Panc1 (cell line): Measurements from ENCODE around the gene VPS35L. TPM values are rescaled to one million over a fixed set of nuclear protein-coding genes. Genes with fewer than 3 reads are reported as not detected.

Source experiments
- ATAC-seq: fragments of 200-7000 bp; cut with Tn5 transposase; 2 replicates; pipeline ENCODE4 v1.9.1; 2020; ENCODE audit warnings: mild to moderate bottlenecking, moderate library complexity
- BruUV-seq: library from RNA; stranded (reverse); fragments of 400-500 nt; replicated peaks from 2 replicates; lab custom pipeline; 2021; lab: Mats Ljungman, UMichigan
- CTCF ChIA-PET: fragments of 300-600 bp; sonication (Branson Sonifier 250); formaldehyde crosslinking; loops from one replicate; lab custom pipeline; 2022; ENCODE audit warnings: antibody characterized with exemption; lab: Charles Lee
- POLR2A ChIA-PET: fragments of 300-600 bp; sonication (Branson Sonifier 250); formaldehyde crosslinking; loops from one replicate; lab custom pipeline; 2022; ENCODE audit warnings: antibody characterized with exemption; lab: Charles Lee
- DNase-seq: peaks from one replicate; pipeline ENCODE4 v3.0.0-alpha.2; 2010; ENCODE audit warnings: low read depth, low spot score
- H3K27ac ChIP-seq: 2 replicates; pipeline ENCODE4 v1.5.1; 2011; ENCODE audit warnings: mild to moderate bottlenecking, low read length, inconsistent platforms
- H3K27me3 ChIP-seq: fragments of 200-500 bp; sonication (Bioruptor generic); 2 replicates; pipeline ENCODE4 v1.6.0; 2014; ENCODE audit warnings: low read length, inconsistent platforms; ENCODE audit not compliant: control insufficient read depth, insufficient read depth
- H3K36me3 ChIP-seq: fragments of 200-500 bp; sonication (Bioruptor generic); 2 replicates; pipeline ENCODE4 v1.5.1; 2014; ENCODE audit warnings: inconsistent platforms, mild to moderate bottlenecking, low read length, moderate library complexity; ENCODE audit not compliant: control insufficient read depth, insufficient read depth
- H3K4me1 ChIP-seq: 2 replicates; pipeline ENCODE4 v1.5.1; 2011; ENCODE audit warnings: inconsistent platforms, mild to moderate bottlenecking, low read length, moderate library complexity; ENCODE audit not compliant: control insufficient read depth, insufficient read depth
- H3K4me3 ChIP-seq, 2 experiments: 2 replicates each; pipeline ENCODE4 v1.5.1; 2011 to 2012; ENCODE audit warnings: low read depth in 2 of 2, low read length in 2 of 2, mild to moderate bottlenecking in 2 of 2, inconsistent platforms in 1 of 2, moderate library complexity in 1 of 2
- H3K9me3 ChIP-seq: fragments of 200-500 bp; sonication (Bioruptor generic); 2 replicates; pipeline ENCODE4 v1.5.1; 2014; ENCODE audit warnings: low read depth, mild to moderate bottlenecking, inconsistent platforms, low read length, moderate library complexity; ENCODE audit not compliant: control insufficient read depth, insufficient read depth
- POLR2AphosphoS5 ChIP-seq: IDR thresholded peaks from 2 replicates; pipeline ENCODE4 v1.6.1; 2012; ENCODE audit warnings: mild to moderate bottlenecking, low read depth, low read length, moderate library complexity
- SIN3A ChIP-seq: IDR thresholded peaks from 2 replicates; pipeline ENCODE4 v1.6.1; 2012; ENCODE audit warnings: low read depth, mild to moderate bottlenecking, low read length, moderate library complexity, borderline replicate concordance; ENCODE audit not compliant: insufficient read depth
- TCF7L2 ChIP-seq: IDR thresholded peaks from 2 replicates; pipeline ENCODE4 v1.6.1; 2011; ENCODE audit warnings: mild to moderate bottlenecking, low read depth, low read length, inconsistent platforms
- in situ Hi-C: cut with HindIII; loops from 2 replicates; pipeline ENCODE4 v1.10.0; 2016; ENCODE audit warnings: low sequenced_read_pairs, low pct_unique_long_range_greater_than_20kb
- intact Hi-C: fragments of 100-400 bp; cut with micrococcal nuclease; formaldehyde crosslinking; loops from one replicate; pipeline ENCODE4 v1.10.0; 2022; ENCODE audit not compliant: unreplicated experiment
- total RNA-seq: library from RNA; stranded (reverse); gene quantifications from one replicate; pipeline ENCODE4 v1.2.1, GENCODE V29; 2021; ENCODE audit not compliant: unreplicated experiment
- TF ChIP-seq, protein P1 (sequence below), 2 experiments: IDR thresholded peaks; 2 replicates each; pipeline ENCODE4 v1.6.1; 2011 to 2012; ENCODE audit warnings: low read depth in 2 of 2, control low read depth in 1 of 2, low read length in 1 of 2, mild to moderate bottlenecking in 1 of 2, moderate library complexity in 1 of 2; ENCODE audit not compliant: insufficient read depth in 1 of 2
- TF ChIP-seq, protein P2 (sequence below): fragments of 450-650 bp; IDR thresholded peaks from 2 replicates; pipeline ENCODE4 v1.5.1; 2017; ENCODE audit warnings: mild to moderate bottlenecking

VPS35L gene
- total RNA-seq, 1 experiment from 2014 or later, result 124 TPM

DNA sequence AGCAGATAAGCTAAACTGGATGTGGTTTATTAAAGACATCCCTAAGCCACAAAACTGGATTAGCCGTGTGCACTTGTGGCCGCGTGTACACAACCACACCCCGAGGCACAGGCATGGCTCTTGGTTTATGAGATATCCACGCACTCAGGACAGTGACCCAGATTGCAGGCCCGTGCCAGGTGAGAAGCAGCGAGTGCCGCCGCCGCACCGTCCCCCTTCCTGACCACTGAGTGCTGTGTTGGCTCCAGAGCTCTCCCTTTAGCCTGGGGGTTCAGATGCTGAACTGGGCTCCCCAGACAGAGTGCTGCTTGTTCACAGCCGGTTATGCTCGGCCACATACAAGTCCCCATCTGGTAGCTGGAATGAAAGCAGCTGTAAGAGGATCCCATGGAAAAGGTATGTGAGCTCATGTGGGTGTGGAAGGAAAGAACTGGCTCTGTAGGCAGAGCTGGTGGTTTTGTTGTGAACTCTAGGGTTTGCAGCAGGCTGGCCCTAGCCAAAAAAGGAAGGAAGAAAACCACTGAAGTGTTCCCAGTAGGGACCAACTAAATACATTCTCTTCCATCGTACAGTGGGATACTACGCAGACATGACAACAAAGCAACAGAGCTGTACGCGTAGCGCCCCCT is 133.0 kb downstream of the VPS35L start:
- ChIA-PET CTCF (interaction anchor here (0.6 kb wide), 1 partner anchor 885 kb away, joined by 7 read pairs; no protein-coding TSS in a partner anchor), POLR2A (interaction anchor here (0.6 kb wide), 1 partner anchor 14 kb away, joined by 4 read pairs; no protein-coding TSS in a partner anchor)
- H3K4me3 ChIP-seq, result no peak overlapping the region
- no peaks in the 10 kb centered on the region for H3K4me1 ChIP-seq
- no TSS peak for BruUV-seq
- in situ Hi-C loops, result no loop called here
- H3K9me3 ChIP-seq, result no peaks in the 10 kb centered on the region
- intact Hi-C loops, result no loop called here
- TF ChIP-seq, protein P1, sequence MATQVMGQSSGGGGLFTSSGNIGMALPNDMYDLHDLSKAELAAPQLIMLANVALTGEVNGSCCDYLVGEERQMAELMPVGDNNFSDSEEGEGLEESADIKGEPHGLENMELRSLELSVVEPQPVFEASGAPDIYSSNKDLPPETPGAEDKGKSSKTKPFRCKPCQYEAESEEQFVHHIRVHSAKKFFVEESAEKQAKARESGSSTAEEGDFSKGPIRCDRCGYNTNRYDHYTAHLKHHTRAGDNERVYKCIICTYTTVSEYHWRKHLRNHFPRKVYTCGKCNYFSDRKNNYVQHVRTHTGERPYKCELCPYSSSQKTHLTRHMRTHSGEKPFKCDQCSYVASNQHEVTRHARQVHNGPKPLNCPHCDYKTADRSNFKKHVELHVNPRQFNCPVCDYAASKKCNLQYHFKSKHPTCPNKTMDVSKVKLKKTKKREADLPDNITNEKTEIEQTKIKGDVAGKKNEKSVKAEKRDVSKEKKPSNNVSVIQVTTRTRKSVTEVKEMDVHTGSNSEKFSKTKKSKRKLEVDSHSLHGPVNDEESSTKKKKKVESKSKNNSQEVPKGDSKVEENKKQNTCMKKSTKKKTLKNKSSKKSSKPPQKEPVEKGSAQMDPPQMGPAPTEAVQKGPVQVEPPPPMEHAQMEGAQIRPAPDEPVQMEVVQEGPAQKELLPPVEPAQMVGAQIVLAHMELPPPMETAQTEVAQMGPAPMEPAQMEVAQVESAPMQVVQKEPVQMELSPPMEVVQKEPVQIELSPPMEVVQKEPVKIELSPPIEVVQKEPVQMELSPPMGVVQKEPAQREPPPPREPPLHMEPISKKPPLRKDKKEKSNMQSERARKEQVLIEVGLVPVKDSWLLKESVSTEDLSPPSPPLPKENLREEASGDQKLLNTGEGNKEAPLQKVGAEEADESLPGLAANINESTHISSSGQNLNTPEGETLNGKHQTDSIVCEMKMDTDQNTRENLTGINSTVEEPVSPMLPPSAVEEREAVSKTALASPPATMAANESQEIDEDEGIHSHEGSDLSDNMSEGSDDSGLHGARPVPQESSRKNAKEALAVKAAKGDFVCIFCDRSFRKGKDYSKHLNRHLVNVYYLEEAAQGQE (IDR thresholded peaks at IDR 0.05; ENCODE audit: insufficient read depth in 1 of 2, low read depth in 2 of 2, low read length in 1 of 2), result no peak
- TF ChIP-seq, protein P2, sequence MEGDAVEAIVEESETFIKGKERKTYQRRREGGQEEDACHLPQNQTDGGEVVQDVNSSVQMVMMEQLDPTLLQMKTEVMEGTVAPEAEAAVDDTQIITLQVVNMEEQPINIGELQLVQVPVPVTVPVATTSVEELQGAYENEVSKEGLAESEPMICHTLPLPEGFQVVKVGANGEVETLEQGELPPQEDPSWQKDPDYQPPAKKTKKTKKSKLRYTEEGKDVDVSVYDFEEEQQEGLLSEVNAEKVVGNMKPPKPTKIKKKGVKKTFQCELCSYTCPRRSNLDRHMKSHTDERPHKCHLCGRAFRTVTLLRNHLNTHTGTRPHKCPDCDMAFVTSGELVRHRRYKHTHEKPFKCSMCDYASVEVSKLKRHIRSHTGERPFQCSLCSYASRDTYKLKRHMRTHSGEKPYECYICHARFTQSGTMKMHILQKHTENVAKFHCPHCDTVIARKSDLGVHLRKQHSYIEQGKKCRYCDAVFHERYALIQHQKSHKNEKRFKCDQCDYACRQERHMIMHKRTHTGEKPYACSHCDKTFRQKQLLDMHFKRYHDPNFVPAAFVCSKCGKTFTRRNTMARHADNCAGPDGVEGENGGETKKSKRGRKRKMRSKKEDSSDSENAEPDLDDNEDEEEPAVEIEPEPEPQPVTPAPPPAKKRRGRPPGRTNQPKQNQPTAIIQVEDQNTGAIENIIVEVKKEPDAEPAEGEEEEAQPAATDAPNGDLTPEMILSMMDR, result no peak
- TF ChIP-seq SIN3A (no peak), TCF7L2 (no peak), POLR2AphosphoS5 (no peak)
- ATAC-seq (no peak), DNase-seq (no peak)
- no peaks in the 10 kb centered on the region for H3K27me3 ChIP-seq
- H3K36me3 ChIP-seq, result no peaks in the 10 kb centered on the region
- no peak overlapping the region for H3K27ac ChIP-seq

DNA sequence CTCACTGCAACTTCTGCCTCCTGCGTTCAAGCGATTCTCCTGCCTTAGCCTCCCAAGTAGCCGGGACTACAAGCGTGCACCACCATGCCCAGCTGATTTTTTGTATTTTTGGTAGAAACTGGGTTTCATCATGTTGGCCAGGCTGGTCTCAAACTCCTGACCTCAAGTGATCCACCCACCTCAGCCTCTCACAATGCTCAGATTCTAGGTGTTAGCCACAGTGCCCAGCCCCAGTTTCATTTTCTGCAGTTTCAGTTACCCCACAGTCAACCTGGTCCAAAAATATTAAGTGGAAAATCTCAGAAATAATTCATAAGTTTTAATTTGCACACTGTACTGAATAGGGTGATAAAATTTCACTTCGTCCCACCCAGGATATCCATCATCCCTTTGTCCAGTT is 133.8 kb downstream of the VPS35L start:
- ChIA-PET CTCF (interaction anchor here (0.6 kb wide), 1 partner anchor 885 kb away, joined by 7 read pairs; no protein-coding TSS in a partner anchor), POLR2A (no interaction called here)
- ATAC-seq (no peak), DNase-seq (no peak)
- BruUV-seq, result no TSS peak
- TF ChIP-seq, protein P2, result no peak
- TF ChIP-seq POLR2AphosphoS5 (no peak), TCF7L2 (no peak), SIN3A (no peak)
- TF ChIP-seq, protein P1 (IDR thresholded peaks at IDR 0.05; ENCODE audit: insufficient read depth in 1 of 2, low read depth in 2 of 2, low read length in 1 of 2), result no peak
- intact Hi-C loops, result no loop called here
- Histone ChIP-seq H3K27me3 (no peaks in the 10 kb centered on the region), H3K4me3 (no peak overlapping the region), H3K27ac (no peak overlapping the region), H3K4me1 (no peaks in the 10 kb centered on the region), H3K9me3 (no peaks in the 10 kb centered on the region), H3K36me3 (no peaks in the 10 kb centered on the region)
- in situ Hi-C loops, result no loop called here
